ENCODE measurements around the gene CYP3A4. TPM values are rescaled to one million over a fixed set of nuclear protein-coding genes. Genes with fewer than 3 reads are reported as not detected.
"Not testable (repeated sequence)": the region's sequence is repeated elsewhere in the genome, so short reads cannot be mapped to it uniquely, and the experiment has no call there.

CYP3A4 gene
- total RNA-seq, 1 donor from 2014 or later = not detected

DNA sequence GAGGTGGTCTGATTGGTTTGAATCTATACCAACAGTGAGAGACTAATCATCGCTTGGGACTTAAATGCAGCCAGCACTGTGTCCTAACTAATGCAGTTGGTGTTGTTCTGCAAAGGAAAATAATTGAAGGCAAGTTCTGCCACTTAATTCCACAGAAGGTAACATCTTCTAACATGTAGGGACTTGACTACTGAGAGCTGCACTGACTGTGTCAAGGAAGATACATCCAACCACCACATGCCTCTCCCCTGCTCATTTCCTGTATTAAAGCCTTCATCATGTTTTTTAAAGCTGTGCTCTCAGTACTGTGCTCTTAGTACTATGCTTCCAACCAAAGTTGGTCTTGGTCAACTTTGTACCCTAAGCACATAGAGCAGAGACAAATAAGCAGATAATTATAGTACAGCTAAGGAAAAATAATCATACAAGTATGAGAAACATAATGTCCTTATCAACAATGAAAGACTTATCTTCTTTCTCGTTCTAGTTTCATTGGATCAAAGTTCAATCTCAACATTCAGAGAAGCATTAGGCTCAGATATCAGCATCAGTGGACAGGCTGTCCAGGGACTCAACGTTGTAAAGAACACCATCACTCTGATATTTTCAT, 2.8 kb upstream of the CYP3A4 start:
- no peaks in the 10 kb centered on the region for H3K36me3 Mint-ChIP-seq (ENCODE audit: low read depth)
- H3K27ac Mint-ChIP-seq = no peak overlapping the region
- TF ChIP-seq, protein P1, sequence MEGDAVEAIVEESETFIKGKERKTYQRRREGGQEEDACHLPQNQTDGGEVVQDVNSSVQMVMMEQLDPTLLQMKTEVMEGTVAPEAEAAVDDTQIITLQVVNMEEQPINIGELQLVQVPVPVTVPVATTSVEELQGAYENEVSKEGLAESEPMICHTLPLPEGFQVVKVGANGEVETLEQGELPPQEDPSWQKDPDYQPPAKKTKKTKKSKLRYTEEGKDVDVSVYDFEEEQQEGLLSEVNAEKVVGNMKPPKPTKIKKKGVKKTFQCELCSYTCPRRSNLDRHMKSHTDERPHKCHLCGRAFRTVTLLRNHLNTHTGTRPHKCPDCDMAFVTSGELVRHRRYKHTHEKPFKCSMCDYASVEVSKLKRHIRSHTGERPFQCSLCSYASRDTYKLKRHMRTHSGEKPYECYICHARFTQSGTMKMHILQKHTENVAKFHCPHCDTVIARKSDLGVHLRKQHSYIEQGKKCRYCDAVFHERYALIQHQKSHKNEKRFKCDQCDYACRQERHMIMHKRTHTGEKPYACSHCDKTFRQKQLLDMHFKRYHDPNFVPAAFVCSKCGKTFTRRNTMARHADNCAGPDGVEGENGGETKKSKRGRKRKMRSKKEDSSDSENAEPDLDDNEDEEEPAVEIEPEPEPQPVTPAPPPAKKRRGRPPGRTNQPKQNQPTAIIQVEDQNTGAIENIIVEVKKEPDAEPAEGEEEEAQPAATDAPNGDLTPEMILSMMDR (IDR thresholded peaks at IDR 0.05) = no peak
- H3K4me1 Mint-ChIP-seq = no peaks in the 10 kb centered on the region
- ChIA-PET POLR2A (no interaction called here), CTCF (no interaction called here)
- ATAC-seq (ENCODE audit: low read depth) (no peak), DNase-seq (no peak)
- no peak overlapping the region for H3K4me3 Mint-ChIP-seq
- H3K9me3 Mint-ChIP-seq = no peaks in the 10 kb centered on the region
- intact Hi-C loops (cut with micrococcal nuclease) = no loop called here
- H3K27me3 Mint-ChIP-seq = peaks cover 56% of the 10 kb centered on the region

DNA sequence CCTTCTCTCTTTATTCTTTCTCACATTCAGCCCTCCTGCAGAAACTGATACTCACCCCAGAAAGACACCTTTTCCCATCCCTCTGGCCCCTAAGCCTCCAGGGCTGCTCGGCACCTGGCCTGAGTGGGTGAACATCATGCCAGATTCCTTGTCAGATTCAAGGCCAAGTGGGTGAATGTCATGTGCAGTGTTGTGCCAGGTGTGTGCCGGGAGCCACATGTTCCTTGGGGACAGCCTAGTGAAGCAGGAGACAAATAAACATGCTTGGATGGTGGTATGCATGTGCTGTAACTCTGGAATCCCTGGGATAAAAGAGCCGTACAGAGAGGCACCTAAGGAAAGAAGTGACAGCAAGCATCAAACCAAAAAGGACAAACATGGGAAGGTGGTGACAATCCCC, 1.7 kb upstream of the CYP3A4 start:
- CTCF ChIA-PET; DNase-seq; H3K27ac Mint-ChIP-seq; H3K9me3 Mint-ChIP-seq; H3K36me3 Mint-ChIP-seq (ENCODE audit: low read depth); ATAC-seq (ENCODE audit: low read depth); POLR2A ChIA-PET; intact Hi-C loops (cut with micrococcal nuclease); H3K4me3 Mint-ChIP-seq; H3K4me1 Mint-ChIP-seq: not testable (repeated sequence)
- peaks cover 66% of the 10 kb centered on the region for H3K27me3 Mint-ChIP-seq

DNA sequence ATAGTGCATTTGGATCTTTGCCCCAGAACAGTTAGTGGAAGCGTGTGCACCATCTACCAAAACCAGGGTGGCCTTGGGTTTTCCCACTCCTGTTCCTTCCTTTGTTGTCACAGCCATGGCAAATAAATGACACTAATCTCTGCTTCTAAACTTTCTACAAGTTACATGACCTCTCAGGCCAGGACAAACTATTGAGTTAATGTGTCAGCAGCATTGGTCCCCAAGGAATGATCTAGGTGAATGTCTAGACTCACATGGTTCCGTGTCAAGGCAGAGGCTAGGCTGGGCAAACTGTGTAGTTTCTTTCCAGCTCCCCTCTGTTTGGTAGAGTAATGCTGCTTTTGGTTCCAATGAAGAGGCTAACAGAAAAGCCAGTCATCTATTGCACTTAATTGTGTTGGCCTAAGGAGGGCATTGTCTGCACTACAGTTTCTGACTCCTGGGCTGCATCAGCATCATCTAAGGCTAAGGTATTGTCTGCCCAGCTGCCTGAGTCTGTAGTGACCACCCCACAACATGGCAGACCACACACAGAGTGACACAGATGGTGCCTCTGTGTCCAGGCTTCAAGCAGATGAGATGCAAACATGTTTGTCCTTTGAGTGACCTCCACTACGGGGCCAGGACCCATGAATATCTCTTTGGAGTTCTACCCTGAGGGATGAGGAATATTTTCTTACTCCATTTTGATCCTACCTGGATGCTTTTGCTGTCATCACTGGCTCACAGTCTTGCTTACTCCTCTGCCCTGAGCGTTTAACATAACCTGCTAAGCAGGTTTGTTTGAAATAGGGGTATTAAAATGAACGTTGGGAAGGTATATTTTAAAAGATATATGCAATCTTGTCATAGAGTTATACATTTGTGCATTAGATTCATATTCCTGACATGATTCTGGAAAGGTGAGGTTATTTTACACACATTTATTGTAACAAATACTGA, 1.7 kb downstream of the CYP3A4 start:
- H3K4me1 Mint-ChIP-seq = no peaks in the 10 kb centered on the region
- DNase-seq = no peak
- TF ChIP-seq, protein P1 (IDR thresholded peaks at IDR 0.05) = no peak
- no peak overlapping the region for H3K27ac Mint-ChIP-seq
- POLR2A ChIA-PET = no interaction called here
- no peak overlapping the region for H3K4me3 Mint-ChIP-seq
- CTCF ChIA-PET = no interaction called here
- H3K9me3 Mint-ChIP-seq = no peaks in the 10 kb centered on the region
- intact Hi-C loops (cut with micrococcal nuclease) = no loop called here
- H3K27me3 Mint-ChIP-seq = peaks cover 77% of the 10 kb centered on the region
- no peak for ATAC-seq (ENCODE audit: low read depth)
- H3K36me3 Mint-ChIP-seq (ENCODE audit: low read depth) = no peaks in the 10 kb centered on the region

DNA sequence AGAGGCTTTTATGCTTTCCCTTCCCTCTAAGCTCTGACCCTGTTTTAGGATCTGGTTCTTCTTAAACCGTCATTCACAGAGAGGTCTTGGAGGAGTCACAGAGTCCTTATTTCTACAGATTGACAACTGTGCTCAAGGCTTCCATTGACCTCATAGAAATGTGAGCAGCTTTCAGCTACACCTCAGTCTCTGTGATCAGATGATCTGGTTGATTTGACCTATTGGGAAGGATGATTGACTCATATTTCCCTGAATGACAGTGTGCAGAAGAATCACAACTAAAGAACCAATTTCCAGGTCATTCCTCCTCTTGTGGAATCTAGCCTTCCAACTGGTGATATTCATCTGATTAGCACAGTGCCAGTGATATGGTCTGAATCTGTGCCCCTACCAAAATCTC, 3.4 kb downstream of the CYP3A4 start:
- no peaks in the 10 kb centered on the region for H3K4me1 Mint-ChIP-seq
- ChIA-PET CTCF (no interaction called here), POLR2A (no interaction called here)
- TF ChIP-seq, protein P1 (IDR thresholded peaks at IDR 0.05) = no peak
- H3K9me3 Mint-ChIP-seq = peaks cover 3% of the 10 kb centered on the region
- H3K27me3 Mint-ChIP-seq = peaks cover 79% of the 10 kb centered on the region
- intact Hi-C loops (cut with micrococcal nuclease) = no loop called here
- ATAC-seq (ENCODE audit: low read depth) = no peak
- H3K36me3 Mint-ChIP-seq (ENCODE audit: low read depth) = no peaks in the 10 kb centered on the region
- no peak overlapping the region for H3K4me3 Mint-ChIP-seq
- no peak for DNase-seq
- H3K27ac Mint-ChIP-seq = no peak overlapping the region

DNA sequence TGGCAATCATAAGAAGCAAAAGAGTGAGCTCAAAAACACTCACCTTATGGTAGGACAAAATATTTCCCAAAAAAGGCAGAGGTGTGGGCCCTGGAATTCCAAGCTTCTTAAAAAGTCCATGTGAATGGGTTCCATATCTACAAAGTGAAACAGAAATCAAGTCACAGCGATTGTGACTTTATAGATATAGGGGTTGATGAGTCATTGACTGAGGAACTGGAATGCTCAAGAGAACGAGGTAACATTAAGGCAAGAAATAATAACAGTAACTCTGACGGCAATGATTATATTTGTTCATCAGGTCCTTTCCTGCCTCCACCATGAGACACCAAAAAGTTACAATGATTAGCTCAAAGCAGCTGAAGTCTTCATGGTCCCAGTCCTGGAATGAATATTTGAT, 4.0 kb downstream of the CYP3A4 start:
- CTCF ChIA-PET = no interaction called here
- POLR2A ChIA-PET = no interaction called here
- intact Hi-C loops (cut with micrococcal nuclease) = no loop called here
- H3K36me3 Mint-ChIP-seq (ENCODE audit: low read depth) = no peaks in the 10 kb centered on the region
- no peak overlapping the region for H3K4me3 Mint-ChIP-seq
- H3K4me1 Mint-ChIP-seq = no peaks in the 10 kb centered on the region
- peaks cover 79% of the 10 kb centered on the region for H3K27me3 Mint-ChIP-seq
- TF ChIP-seq, protein P1 (IDR thresholded peaks at IDR 0.05) = no peak
- ATAC-seq (ENCODE audit: low read depth) (no peak), DNase-seq (no peak)
- H3K27ac Mint-ChIP-seq = no peak overlapping the region
- peaks cover 3% of the 10 kb centered on the region for H3K9me3 Mint-ChIP-seq
